A673 (cell line): Measurements from ENCODE around the gene AKR1C4. TPM values are rescaled to one million over a fixed set of nuclear protein-coding genes. Genes with fewer than 3 reads are reported as not detected.

Experiments
- BruUV-seq: library from RNA; stranded (reverse); fragments of 400-500 nt; replicated peaks from 2 replicates; lab custom pipeline; 2021; lab: Mats Ljungman, UMichigan
- CTCF ChIA-PET: fragments of 300-600 bp; sonication (Branson Sonifier 250); formaldehyde crosslinking; loops from one replicate; lab custom pipeline; 2022; ENCODE audit warnings: antibody characterized with exemption; lab: Charles Lee
- POLR2A ChIA-PET: fragments of 300-600 bp; sonication (Branson Sonifier 250); formaldehyde crosslinking; loops from one replicate; lab custom pipeline; 2022; ENCODE audit warnings: antibody characterized with exemption; ENCODE audit not compliant: low non-redundant PET; lab: Charles Lee
- DNase-seq: peaks from one replicate; pipeline ENCODE4 v3.0.0-alpha.2; 2015; ENCODE audit warnings: low spot score
- H3K27ac ChIP-seq: fragments of 200-600 bp; sonication (generic); 2 replicates; pipeline ENCODE4 v1.5.1; 2016; ENCODE audit warnings: mixed run types, low read depth, mild to moderate bottlenecking, mixed read lengths, antibody characterized with exemption, low read length; ENCODE audit not compliant: poor library complexity, severe bottlenecking
- H3K27me3 ChIP-seq: fragments of 200-600 bp; sonication (generic); replicated peaks from 2 replicates; pipeline ENCODE4 v1.6.1; 2017; ENCODE audit warnings: mixed run types, low read depth, mild to moderate bottlenecking, mixed read lengths, antibody characterized with exemption, low read length; ENCODE audit not compliant: insufficient read depth, poor library complexity
- H3K36me3 ChIP-seq: fragments of 200-600 bp; sonication (generic); 2 replicates; pipeline ENCODE4 v1.6.1; 2016; ENCODE audit warnings: mixed run types, mild to moderate bottlenecking, mixed read lengths, antibody characterized with exemption, low read length; ENCODE audit not compliant: insufficient read depth, poor library complexity, severe bottlenecking
- H3K4me1 ChIP-seq: fragments of 200-600 bp; sonication (generic); 2 replicates; pipeline ENCODE4 v1.6.1; 2017; ENCODE audit warnings: mixed run types, mild to moderate bottlenecking, mixed read lengths, antibody characterized with exemption, low read length; ENCODE audit not compliant: insufficient read depth, poor library complexity, severe bottlenecking
- H3K4me3 ChIP-seq: fragments of 200-600 bp; sonication (generic); 2 replicates; pipeline ENCODE4 v1.5.1; 2016; ENCODE audit warnings: low read depth, mixed run types, mild to moderate bottlenecking, mixed read lengths, low read length; ENCODE audit not compliant: poor library complexity, severe bottlenecking
- H3K9me3 ChIP-seq: fragments of 200-600 bp; sonication (generic); 2 replicates; pipeline ENCODE4 v1.6.1; 2016; ENCODE audit warnings: mixed run types, low read depth, mild to moderate bottlenecking, mixed read lengths, antibody characterized with exemption, low read length; ENCODE audit not compliant: poor library complexity, severe bottlenecking
- CTCF ChIP-seq: fragments of 300-800, 200-600 bp; sonication (generic); conservative IDR thresholded peaks from 2 replicates; pipeline ENCODE4 v1.5.1; 2017; ENCODE audit warnings: low read depth, mild to moderate bottlenecking, antibody characterized with exemption, low read length, moderate library complexity, mixed read lengths
- EZH2 ChIP-seq: fragments of 200-600 bp; sonication (generic); IDR thresholded peaks from 2 replicates; pipeline ENCODE4 v1.6.1; 2017; ENCODE audit warnings: borderline replicate concordance, low read depth, mild to moderate bottlenecking, mixed read lengths, antibody characterized with exemption, low read length; ENCODE audit not compliant: poor library complexity, severe bottlenecking
- intact Hi-C: fragments of 100-400 bp; cut with micrococcal nuclease; formaldehyde crosslinking; loops from one replicate; pipeline ENCODE4 v1.10.0; 2022; ENCODE audit not compliant: unreplicated experiment
- total RNA-seq: library from RNA; stranded (reverse); gene quantifications from 2 replicates; pipeline ENCODE4 v1.2.3, GENCODE V29; 2021

AKR1C4 gene
- total RNA-seq, 1 experiment from 2014 or later: not detected

- intact Hi-C loops: no loop called here
- H3K4me3 ChIP-seq: no peak overlapping the region
- peaks cover 13% of the 10 kb centered on the region for H3K9me3 ChIP-seq
- no peak overlapping the region for H3K27ac ChIP-seq
- H3K27me3 ChIP-seq: no peaks in the 10 kb centered on the region
- ChIA-PET CTCF (no interaction called here), POLR2A (no interaction called here)
- H3K4me1 ChIP-seq: no peaks in the 10 kb centered on the region
- no TSS peak for BruUV-seq
- no peaks in the 10 kb centered on the region for H3K36me3 ChIP-seq
- no peak for DNase-seq
- TF ChIP-seq EZH2 (no peak), CTCF (no peak)
Measured at GRCh38 chr10:5147981-5148677, 48.5 kb upstream of the AKR1C4 start.

- Histone ChIP-seq H3K9me3 (peaks cover 13% of the 10 kb centered on the region), H3K4me3 (no peak overlapping the region), H3K27ac (no peak overlapping the region), H3K4me1 (no peaks in the 10 kb centered on the region), H3K36me3 (no peaks in the 10 kb centered on the region), H3K27me3 (no peaks in the 10 kb centered on the region)
- TF ChIP-seq CTCF (no peak), EZH2 (no peak)
- BruUV-seq: no TSS peak
- DNase-seq: no peak
- POLR2A ChIA-PET: no interaction called here
- CTCF ChIA-PET: no interaction called here
- intact Hi-C loops: no loop called here
Measured at GRCh38 chr10:5148678-5149032, 48.0 kb upstream of the AKR1C4 start.

- H3K4me3 ChIP-seq: no peak overlapping the region
- POLR2A ChIA-PET: no interaction called here
- H3K27me3 ChIP-seq: no peaks in the 10 kb centered on the region
- H3K27ac ChIP-seq: no peak overlapping the region
- BruUV-seq: no TSS peak
- CTCF ChIA-PET: no interaction called here
- H3K36me3 ChIP-seq: no peaks in the 10 kb centered on the region
- H3K4me1 ChIP-seq: no peaks in the 10 kb centered on the region
- DNase-seq: no peak
- peaks cover 13% of the 10 kb centered on the region for H3K9me3 ChIP-seq
- intact Hi-C loops: no loop called here
- no peak for TF ChIP-seq EZH2
Measured at GRCh38 chr10:5151076-5151475, 45.6 kb upstream of the AKR1C4 start.

- Histone ChIP-seq H3K4me1 (no peaks in the 10 kb centered on the region), H3K27me3 (no peaks in the 10 kb centered on the region), H3K36me3 (no peaks in the 10 kb centered on the region), H3K9me3 (peaks cover under 1% of the 10 kb centered on the region), H3K4me3 (no peak overlapping the region), H3K27ac (no peak overlapping the region)
- no TSS peak for BruUV-seq
- TF ChIP-seq EZH2 (no peak), CTCF (no peak)
- POLR2A ChIA-PET: no interaction called here
- CTCF ChIA-PET: no interaction called here
- no peak for DNase-seq
- intact Hi-C loops: no loop called here
Measured at GRCh38 chr10:5155951-5156350, 40.7 kb upstream of the AKR1C4 start.
